Kidney (tissue), 14 donors: Measurements from ENCODE around the gene TXNDC11. TPM values are rescaled to one million over a fixed set of nuclear protein-coding genes. Genes with fewer than 3 reads are reported as not detected.
A peak's percentile ranks its signal among the peaks of the same experiment; 100 is the strongest.

Experiments used
- DNase-seq, 5 donors: peaks; one replicate each; pipeline ENCODE4 v3.0.0-alpha.2; 2013 to 2020
- FAIRE-seq: peaks from 2 replicates; lab custom pipeline; 2012; peaks lifted over from hg19 to GRCh38; lab: Jason Lieb, UNC
- H3K27ac ChIP-seq, 2 donors: one replicate each; pipeline ENCODE4 v1.7.0; 2013; ENCODE audit warnings: low read depth in 2 of 2, low read length in 2 of 2, inconsistent platforms in 1 of 2
- H3K27me3 ChIP-seq: one replicate; pipeline ENCODE4 v1.7.1; 2013; ENCODE audit warnings: low read length, inconsistent platforms; ENCODE audit not compliant: control insufficient read depth, insufficient read depth
- H3K36me3 ChIP-seq, 3 donors: one replicate each; pipeline versions ENCODE4 v1.7.0 to v1.7.1; 2013; ENCODE audit warnings: low read length in 3 of 3, control low read depth in 1 of 3, inconsistent platforms in 1 of 3; ENCODE audit not compliant: insufficient read depth in 3 of 3, control insufficient read depth in 2 of 3
- H3K4me1 ChIP-seq, 3 donors: one replicate each; pipeline versions ENCODE4 v1.7.0 to v1.7.1; 2013; ENCODE audit warnings: low read length in 3 of 3, inconsistent platforms in 1 of 3, low read depth in 1 of 3; ENCODE audit not compliant: control insufficient read depth in 2 of 3, insufficient read depth in 2 of 3
- H3K4me3 ChIP-seq, 3 donors: one replicate each; pipeline versions ENCODE4 v1.7.0 to v1.8.1; 2013; ENCODE audit warnings: low read length in 3 of 3, control low read depth in 1 of 3, inconsistent platforms in 1 of 3
- H3K9ac ChIP-seq, 3 donors: one replicate each; pipeline versions ENCODE4 v1.7.0 to v1.7.1; 2013; ENCODE audit warnings: low read length in 3 of 3, control low read depth in 1 of 3, inconsistent platforms in 1 of 3
- H3K9me3 ChIP-seq, 3 donors: one replicate each; pipeline versions ENCODE4 v1.7.0 to v1.7.1; 2013; ENCODE audit warnings: low read length in 3 of 3, control low read depth in 1 of 3, inconsistent platforms in 1 of 3; ENCODE audit not compliant: control insufficient read depth in 2 of 3, insufficient read depth in 1 of 3
- CTCF ChIP-seq: IDR thresholded peaks from 3 replicates; pipeline ENCODE4 v1.5.1; 2012; ENCODE audit warnings: mild to moderate bottlenecking, moderate library complexity, borderline replicate concordance; ENCODE audit not compliant: insufficient read depth; ENCODE audit errors: extremely low read depth
- intact Hi-C: fragments of 100-400 bp; cut with DNase I; formaldehyde crosslinking; loops from one replicate; pipeline ENCODE4 v1.11.1; 2022
- polyA plus RNA-seq: library from polyadenylated mRNA; stranded (reverse); fragments of 350-450 nt; fragmentation: Illumina TruSeq; extraction: RNeasy Lipid Tissue Mini Kit (QIAGEN cat#74804); gene quantifications from one replicate; pipeline ENCODE4 v1.2.3, GENCODE V29; 2014; ENCODE audit warnings: low read depth, low replicate concordance; ENCODE audit not compliant: insufficient read depth
- total RNA-seq: library from RNA; stranded (reverse); fragmentation: NEBNext Ultra II Directional; extraction: Animal tissue kit (Norgen Biotek cat#: 25700); gene quantifications from one replicate; pipeline ENCODE4 v1.2.1, GENCODE V29; 2021
- donor health status: control.
- donor health status: control.
- donor health status: control.
- donor health status: control.
- donor health status: control.
- donor health status: DM: yes; HTN: yes; CAD: no.
- donor health status: Normal renal cell carcinoma (clear cell type).

Gene TXNDC11
- total and polyA plus RNA-seq, 2 donors from 2014 or later = 60.8 to 70.9 TPM

GRCh38 chr16:11668623-11669379, 73.9 kb downstream of the TXNDC11 start:
- DNase-seq (peak in 3 of 5 donors; percentile 55 to 83 (median 70)), FAIRE-seq (no peak)
- intact Hi-C loops = no loop called here
- no peak for TF ChIP-seq CTCF
- Histone ChIP-seq H3K4me1 (peaks cover 0 to 31% (median 0%) of the 10 kb centered on the region in 3 donors), H3K36me3 (no peaks in the 10 kb centered on the region), H3K9ac (peak overlapping the region in 2 of 3 donors; percentile 37 to 55), H3K4me3 (peak overlapping the region; percentile 47 to 59 (median 59)), H3K27me3 (no peaks in the 10 kb centered on the region), H3K9me3 (no peaks in the 10 kb centered on the region), H3K27ac (peak overlapping the region; percentile 74 to 75)

- H3K9ac ChIP-seq = peak within 1 kb of the TSS; percentile 9 to 55 (median 37)
- peak; percentile 88 to 97 (median 93) for DNase-seq
- H3K9me3 ChIP-seq = no peaks in the 10 kb centered on the region
- no peak for FAIRE-seq
- H3K4me3 ChIP-seq = peak within 1 kb of the TSS; percentile 47 to 59 (median 59)
- no peaks in the 10 kb centered on the region for H3K27me3 ChIP-seq
- no peak for TF ChIP-seq CTCF
- H3K4me1 ChIP-seq = peaks cover 0 to 24% (median 0%) of the 10 kb centered on the region in 3 donors
- H3K27ac ChIP-seq = peak within 1 kb of the TSS; percentile 74 to 75
- intact Hi-C loops = no loop called here
- no peaks in the 10 kb centered on the region for H3K36me3 ChIP-seq
Observed at GRCh38 chr16:11667824-11668622, 74.6 kb downstream of the TXNDC11 start, which contains the start of gene SNN. SNN (plus strand) TSS chr16:11668455; CDS start chr16:11676060, 7,605 bp downstream.

GRCh38 chr16:11667221-11667823, 75.3 kb downstream of the TXNDC11 start:
- intact Hi-C loops = no loop called here
- DNase-seq = peak in 1 of 5 donors; percentile 58
- Histone ChIP-seq H3K4me3 (no peak overlapping the region), H3K4me1 (peaks cover 0 to 17% (median 0%) of the 10 kb centered on the region in 3 donors), H3K9me3 (no peaks in the 10 kb centered on the region), H3K27ac (no peak overlapping the region), H3K36me3 (no peaks in the 10 kb centered on the region), H3K9ac (no peak overlapping the region), H3K27me3 (no peaks in the 10 kb centered on the region)
- FAIRE-seq = no peak
- no peak for TF ChIP-seq CTCF
